ENCODE measurements around the gene PRKCQ.

PRKCQ gene
- 218 to 219 reads per million in 2 donors for total RNA-seq

- DNase-seq = no peak
These were observed at the start of gene PRKCQ for GRCh38 chr10:6579904-6580278. Gene PRKCQ, minus strand, starts transcription at chr10:6580276. Its CDS starts 65,141 bp downstream, at chr10:6515135.

DNA sequence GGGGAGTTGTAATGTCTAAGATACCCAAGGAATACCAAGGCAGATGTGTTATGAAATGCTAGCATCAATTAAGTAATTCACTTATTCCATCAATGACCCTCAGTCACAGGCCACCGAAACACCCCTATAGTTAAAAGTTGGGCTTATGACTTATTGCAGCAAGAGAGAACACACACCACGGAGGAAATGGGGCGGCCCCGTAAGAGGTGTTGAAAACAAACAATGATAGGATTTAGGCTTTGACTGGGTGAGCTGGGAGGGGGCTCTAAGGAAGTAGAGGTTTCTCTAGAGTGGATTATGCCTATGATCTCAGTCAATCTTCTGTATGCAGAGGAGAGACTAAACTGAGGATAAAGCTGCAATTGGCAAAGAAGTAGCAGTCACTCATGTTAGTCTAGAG, 45.4 kb upstream of the PRKCQ start:
- no peak for DNase-seq

DNA sequence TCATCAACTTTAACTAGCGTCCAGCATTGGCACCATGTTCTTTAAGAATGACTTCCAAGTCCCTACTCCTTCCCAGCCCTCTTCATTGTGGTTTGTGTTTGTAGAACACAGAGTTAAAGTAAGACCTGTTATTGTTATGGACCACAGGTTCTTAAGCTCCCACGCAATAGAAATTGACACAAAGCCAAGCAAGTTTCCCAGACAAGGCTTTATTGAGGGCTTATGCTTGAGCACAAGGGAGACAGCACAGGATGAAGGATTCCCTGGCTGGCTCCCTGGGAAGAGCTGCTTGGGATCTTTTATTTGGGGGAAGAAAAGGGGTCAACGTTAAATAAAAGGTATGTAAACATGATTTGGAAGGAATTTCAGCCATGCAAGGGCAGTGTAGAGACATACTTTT, 44.3 kb upstream of the PRKCQ start:
- DNase-seq = no peak

DNA sequence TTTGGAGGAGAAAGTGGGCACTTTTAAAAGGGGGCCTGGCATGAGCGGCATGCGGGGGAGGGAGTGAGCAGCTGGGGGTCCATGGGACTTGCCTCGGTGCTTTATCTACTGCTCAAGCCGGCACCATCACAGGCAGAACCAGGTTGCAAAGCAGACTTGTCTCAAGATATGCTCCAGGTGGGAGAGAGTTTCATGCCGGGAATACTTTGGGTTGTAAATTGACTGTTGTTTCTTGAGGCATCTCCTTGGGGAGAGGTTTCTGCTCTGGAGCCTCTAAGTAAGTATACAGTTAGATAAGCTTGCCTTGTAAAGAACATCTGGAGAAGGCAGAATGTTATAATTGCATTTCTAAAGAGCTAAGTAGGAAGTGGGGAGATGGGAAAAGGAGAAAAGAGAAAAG, 42.8 kb upstream of the PRKCQ start:
- DNase-seq = no peak

- DNase-seq = no peak
These were observed 41.5 kb upstream of the PRKCQ start for GRCh38 chr10:6621536-6621935.

DNA sequence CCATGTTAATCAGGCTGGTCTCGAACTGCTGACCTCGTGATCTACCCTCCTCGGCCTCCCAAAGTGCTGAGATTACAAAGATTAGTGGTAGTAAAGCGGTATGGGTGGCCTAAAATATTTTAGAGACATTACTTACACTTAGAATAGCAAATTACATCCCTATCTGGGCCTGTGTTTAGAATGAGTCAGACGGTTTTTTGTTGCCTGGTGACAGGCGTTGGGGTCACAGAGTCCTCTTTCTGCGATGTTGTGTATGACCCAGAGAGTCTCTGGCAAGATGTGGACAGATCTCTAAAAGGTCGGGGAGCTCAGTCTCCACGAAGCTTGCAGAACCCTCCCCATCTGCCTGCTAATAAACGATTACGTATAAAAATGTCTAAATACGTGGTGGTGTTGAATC, 39.6 kb upstream of the PRKCQ start:
- DNase-seq = no peak

DNA sequence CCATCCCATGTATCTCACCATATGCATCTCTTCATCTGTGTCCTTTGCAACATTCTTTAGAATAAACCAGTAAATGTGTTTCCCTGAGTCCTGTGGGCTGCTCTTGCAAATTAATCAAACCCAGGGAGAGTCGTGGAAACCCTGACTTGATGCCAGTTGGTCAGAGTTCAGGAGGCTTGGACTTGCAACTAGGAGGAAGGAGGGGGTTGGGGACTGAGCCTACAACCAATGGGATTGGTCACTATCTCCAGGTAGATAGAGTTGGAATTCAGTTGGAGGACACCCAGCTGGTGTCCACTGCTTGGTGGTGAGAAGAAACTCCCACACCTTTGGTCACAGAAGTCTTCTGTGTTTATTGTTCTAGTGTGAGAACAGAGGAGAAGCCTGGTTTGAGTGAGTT, 38.3 kb upstream of the PRKCQ start:
- DNase-seq = no peak

DNA sequence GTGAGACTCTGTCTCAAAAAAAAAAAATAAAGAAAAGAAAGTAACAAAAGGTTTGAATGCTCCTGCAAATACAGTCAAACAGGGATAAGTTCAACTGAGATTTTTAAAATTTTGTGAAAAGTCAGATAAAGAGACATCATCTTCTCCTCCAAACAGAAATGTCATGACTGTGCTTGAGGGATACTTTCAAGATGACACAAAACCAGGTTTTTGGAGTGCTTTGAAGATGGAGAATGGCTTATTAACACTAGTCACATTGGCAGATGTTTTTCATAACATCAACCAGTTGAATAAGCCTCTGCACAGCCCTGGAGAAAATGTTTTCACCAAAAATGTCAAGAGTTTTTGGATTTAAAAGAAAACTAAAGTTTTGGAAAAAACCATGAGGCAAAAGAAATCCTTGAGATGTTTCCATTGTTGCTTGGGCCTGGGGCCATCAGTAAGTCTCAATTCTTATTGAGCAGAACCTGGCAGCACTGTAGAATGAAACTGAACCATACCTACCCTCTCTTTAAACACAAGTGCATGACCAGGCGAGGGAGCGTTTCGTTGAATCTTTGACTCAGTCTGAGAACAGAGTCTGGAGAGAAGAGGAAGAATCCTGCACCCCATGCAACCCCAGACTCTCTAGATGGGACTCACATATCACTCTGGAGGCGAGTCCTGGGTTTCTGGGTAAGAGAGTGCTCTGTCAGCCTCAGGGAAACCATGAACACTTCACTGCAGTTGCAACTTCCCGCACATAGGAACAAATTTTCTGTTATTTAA, 37.4 kb upstream of the PRKCQ start:
- DNase-seq = no peak

DNA sequence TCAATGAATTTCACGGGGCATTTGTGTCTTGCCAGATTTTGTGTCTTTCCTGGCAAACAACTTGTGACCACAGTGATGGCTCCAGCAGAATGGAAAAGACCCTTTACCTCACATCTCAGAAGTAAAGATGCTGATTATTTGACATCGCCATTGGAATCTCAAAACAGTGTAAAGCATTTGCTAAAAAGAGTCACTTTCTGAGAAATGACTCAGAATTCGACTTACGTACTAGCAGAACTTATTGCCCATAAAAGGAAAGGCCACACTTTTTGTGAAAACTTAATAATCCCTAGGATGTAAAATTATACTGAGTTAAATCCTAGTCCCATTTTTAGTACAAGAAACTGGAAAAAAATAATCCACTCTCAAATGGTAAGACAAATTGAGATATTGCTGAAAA, 35.9 kb upstream of the PRKCQ start:
- DNase-seq = no peak

DNA sequence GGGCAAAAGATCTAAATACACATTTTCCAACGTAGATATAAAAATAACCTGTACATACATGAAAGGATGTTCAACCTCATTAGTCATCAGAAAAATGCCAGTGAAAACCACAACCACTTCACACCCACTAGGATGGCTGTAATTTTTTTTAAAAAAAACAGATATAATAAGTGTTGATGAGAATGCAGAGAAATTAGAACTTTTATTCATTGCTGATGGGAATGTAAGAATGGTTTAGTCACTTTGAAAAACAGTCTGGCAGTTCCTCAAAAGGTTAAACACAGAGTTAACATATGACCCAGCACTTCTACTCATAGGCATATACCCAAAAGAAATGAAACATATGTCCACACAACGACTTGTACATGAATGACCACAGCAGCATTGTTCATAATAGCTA, 32.3 kb upstream of the PRKCQ start:
- DNase-seq = no peak

DNA sequence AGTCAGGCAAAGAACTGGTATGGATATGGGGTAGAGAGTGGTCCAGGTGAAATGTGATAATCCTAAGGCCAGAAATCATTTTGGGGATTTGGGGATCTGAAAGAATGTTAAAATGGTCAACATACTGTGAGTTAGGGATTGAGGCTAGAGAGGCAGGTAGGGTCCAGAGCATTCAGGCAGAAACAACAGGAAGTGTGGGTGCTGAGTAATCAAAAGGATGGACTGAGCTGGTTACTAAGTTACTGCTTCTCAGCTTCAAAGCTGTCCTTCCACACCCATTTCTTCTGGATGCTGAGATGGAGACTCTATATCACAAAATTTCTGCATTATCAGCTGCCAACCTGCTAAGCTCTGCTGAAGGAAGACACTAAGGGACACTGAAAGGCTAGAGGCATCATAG, 30.6 kb upstream of the PRKCQ start:
- DNase-seq = no peak

DNA sequence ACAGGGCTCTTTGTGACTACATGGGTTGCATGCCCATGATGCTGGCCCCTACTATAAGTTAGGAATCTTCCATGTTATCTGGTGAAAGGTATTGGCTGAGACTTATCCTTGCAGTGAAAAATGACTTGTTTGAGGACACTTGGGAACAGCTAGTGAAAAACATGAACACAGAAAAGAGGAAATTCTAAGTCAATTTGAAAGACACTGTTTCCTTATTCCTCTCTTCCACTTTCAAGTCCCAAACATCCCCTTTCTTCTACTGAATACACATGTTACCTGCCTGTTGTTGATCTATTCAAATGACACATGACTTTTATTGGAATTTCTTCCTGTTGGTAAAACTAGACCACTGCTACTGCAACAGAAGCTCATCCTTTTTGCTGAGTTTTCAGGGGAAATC, 29.5 kb upstream of the PRKCQ start:
- no peak for DNase-seq

- no peak for DNase-seq
These were observed 27.7 kb upstream of the PRKCQ start for GRCh38 chr10:6607778-6608177.

DNA sequence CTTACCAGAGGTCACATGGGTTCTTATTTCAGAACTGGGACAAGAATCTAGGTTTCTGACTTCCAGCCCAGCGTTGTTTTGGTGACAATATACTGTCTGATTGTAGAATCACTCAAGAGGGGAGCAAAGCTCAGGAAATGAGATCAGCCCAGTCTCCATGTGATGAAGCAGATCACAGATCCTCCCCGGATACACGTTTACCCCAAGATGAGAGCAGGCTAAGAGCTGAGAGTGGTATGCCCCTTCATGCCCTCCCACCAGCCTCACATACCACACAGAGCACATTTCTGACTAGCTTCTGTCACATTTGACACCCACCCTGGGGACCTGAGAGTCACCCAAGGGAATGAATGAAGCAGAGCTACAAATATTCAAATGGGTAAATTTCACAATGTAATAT, 27.1 kb upstream of the PRKCQ start:
- no peak for DNase-seq

- no peak for DNase-seq
These were observed 23.4 kb upstream of the PRKCQ start for GRCh38 chr10:6603142-6604125.

- no peak for DNase-seq
These were observed 22.6 kb upstream of the PRKCQ start for GRCh38 chr10:6602700-6603084.

GRCh38 chr10:6602026-6602699, 22.1 kb upstream of the PRKCQ start:
- DNase-seq = no peak

- no peak for DNase-seq
These were observed 21.2 kb upstream of the PRKCQ start for GRCh38 chr10:6601246-6601805.

- DNase-seq = no peak
These were observed 20.3 kb upstream of the PRKCQ start for GRCh38 chr10:6600224-6600987.

DNA sequence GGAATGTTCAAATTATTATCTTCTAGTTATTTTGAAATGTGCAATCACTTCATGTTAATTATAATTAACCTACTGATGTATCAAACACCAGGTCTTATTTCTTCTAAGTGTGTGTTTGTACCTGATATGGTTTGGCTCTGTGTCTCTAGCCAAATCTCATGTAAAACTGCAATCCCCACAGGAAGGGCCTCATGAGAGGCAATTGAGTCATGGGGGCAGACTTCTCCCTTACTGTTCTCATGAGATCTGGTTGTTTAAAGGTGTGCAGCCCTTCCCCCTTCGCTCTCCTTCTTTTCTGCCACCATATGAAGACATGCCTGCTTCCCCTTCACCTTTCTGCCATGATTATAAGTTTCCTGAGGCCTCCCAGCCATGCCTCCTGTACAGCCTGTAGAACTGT, 18.6 kb upstream of the PRKCQ start:
- DNase-seq = no peak

DNA sequence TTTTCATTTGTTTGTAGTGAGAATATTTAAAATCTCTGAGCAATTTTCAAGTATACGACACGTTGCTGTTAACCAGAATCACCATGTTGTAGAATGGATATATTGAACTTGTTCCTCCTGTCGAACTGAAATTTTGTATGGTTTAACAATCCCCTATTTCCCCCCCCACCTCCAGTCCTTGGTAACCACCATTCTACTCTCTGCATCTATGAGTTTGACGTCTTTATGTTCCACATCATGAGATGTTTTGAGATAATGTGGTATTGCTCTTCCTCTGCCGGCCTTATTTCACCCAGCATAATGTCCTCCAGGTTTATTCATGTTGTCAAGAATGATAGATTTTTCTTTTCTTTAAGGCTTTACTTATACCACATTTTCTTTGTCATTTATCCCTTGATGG, 17.4 kb upstream of the PRKCQ start:
- no peak for DNase-seq

- no peak for DNase-seq
These were observed 15.4 kb upstream of the PRKCQ start for GRCh38 chr10:6595499-6595898.

All from activated gamma-delta T cell (primary cell).